HepG2 (cell line): Measurements from ENCODE around the gene ABCD4. TPM values are rescaled to one million over a fixed set of nuclear protein-coding genes. Genes with fewer than 3 reads are reported as not detected.

ENCODE experiments used
- ATAC-seq: fragments of 200-7000 bp; cut with Tn5 transposase; 3 replicates; pipeline ENCODE4 v1.9.1; 2020; ENCODE audit warnings: mild to moderate bottlenecking, moderate library complexity
- BruUV-seq: library from RNA; stranded (reverse); fragments of 400-500 nt; replicated peaks from 2 replicates; lab custom pipeline; 2021; lab: Mats Ljungman, UMichigan
- CTCF ChIA-PET: fragments of 300-600 bp; formaldehyde crosslinking; extraction: SDS; loops from one replicate; lab custom pipeline; 2021; ENCODE audit warnings: low total read pairs, inconsistent platforms, low intra/inter-chr PET ratio; lab: Yijun Ruan, JAX
- POLR2A ChIA-PET: fragments of 350-600 bp; sonication (Branson Sonifier 250); formaldehyde crosslinking; loops from one replicate; lab custom pipeline; 2020; ENCODE audit warnings: antibody characterized with exemption, inconsistent platforms; lab: Yijun Ruan, JAX
- DNase-seq: peaks from one replicate; pipeline ENCODE4 v3.0.0-alpha.2; 2015; ENCODE audit warnings: low spot score
- FAIRE-seq: peaks from 3 replicates; lab custom pipeline; 2011; peaks lifted over from hg19 to GRCh38; lab: Jason Lieb, UNC
- H2AFZ ChIP-seq: one replicate; pipeline ENCODE4 v1.6.1; 2011; ENCODE audit warnings: low read length, inconsistent platforms
- H3K27ac ChIP-seq: fragments of 300-600 bp; 3 replicates; pipeline ENCODE4 v1.8.0; 2011; ENCODE audit warnings: mixed run types, mild to moderate bottlenecking, mixed read lengths, low read length, inconsistent platforms; ENCODE audit not compliant: insufficient read depth; ENCODE audit errors: extremely low read length
- H3K27me3 ChIP-seq, 2 experiments: fragments of 200-600 bp in 1 of 2; 2 replicates in 1 of 2; 3 replicates in 1 of 2; pipeline versions ENCODE4 v1.6.0 to v1.8.0; 2011; ENCODE audit warnings: low read length in 2 of 2, mild to moderate bottlenecking in 2 of 2, moderate library complexity in 2 of 2, inconsistent platforms in 1 of 2; ENCODE audit not compliant: insufficient read depth in 2 of 2, control insufficient read depth in 1 of 2
- H3K36me3 ChIP-seq, 2 experiments: fragments of 200-600 bp in 1 of 2; replicated peaks in 1 of 2; 2 replicates in 1 of 2; 3 replicates in 1 of 2; pipeline versions ENCODE4 v1.5.1 to v1.8.0; 2011; ENCODE audit warnings: low read length in 2 of 2, inconsistent platforms in 1 of 2; ENCODE audit not compliant: insufficient read depth in 2 of 2, control insufficient read depth in 1 of 2
- H3K4me1 ChIP-seq: 2 replicates; pipeline ENCODE4 v1.5.1; 2012; ENCODE audit warnings: low read length, inconsistent platforms; ENCODE audit not compliant: insufficient read depth
- H3K4me2 ChIP-seq: 2 replicates; pipeline ENCODE4 v1.6.0; 2011; ENCODE audit warnings: low read depth, low read length, inconsistent platforms
- H3K4me3 ChIP-seq, 3 experiments: fragments of 200-600 bp in 1 of 3; sonication (generic), shearing (Covaris generic) in 1 of 3; replicated peaks in 1 of 3; 2 replicates each; pipeline ENCODE4 v1.5.1; 2011 to 2016; ENCODE audit warnings: low read length in 3 of 3, inconsistent platforms in 2 of 3, low read depth in 2 of 3, mild to moderate bottlenecking in 2 of 3, control low read depth in 1 of 3, mixed read lengths in 1 of 3; ENCODE audit not compliant: insufficient read depth in 1 of 3
- H3K79me2 ChIP-seq: one replicate; pipeline ENCODE4 v1.6.1; 2011; ENCODE audit warnings: low read length, inconsistent platforms; ENCODE audit not compliant: insufficient read depth
- H3K9ac ChIP-seq: 2 replicates; pipeline ENCODE4 v1.6.0; 2011; ENCODE audit warnings: mild to moderate bottlenecking, low read depth, low read length, inconsistent platforms; ENCODE audit not compliant: insufficient read depth
- H3K9me3 ChIP-seq: 2 replicates; pipeline ENCODE4 v1.5.1; 2012; ENCODE audit warnings: mild to moderate bottlenecking, low read length
- H4K20me1 ChIP-seq: 2 replicates; pipeline ENCODE4 v1.6.0; 2011; ENCODE audit warnings: inconsistent platforms, mild to moderate bottlenecking, low read length, moderate library complexity; ENCODE audit not compliant: insufficient read depth
- KDM4B ChIP-seq: sonication (generic); formaldehyde crosslinking; IDR thresholded peaks from 2 replicates; pipeline ENCODE4 v1.4.0; 2020; ENCODE audit warnings: missing genetic modification reagents
- MTA1 ChIP-seq: sonication (generic); formaldehyde crosslinking; IDR thresholded peaks from 2 replicates; pipeline ENCODE4 v1.4.0; 2020; ENCODE audit warnings: missing genetic modification reagents, mild to moderate bottlenecking, borderline replicate concordance
- SP2 ChIP-seq: sonication (generic); formaldehyde crosslinking; IDR thresholded peaks from 2 replicates; pipeline ENCODE4 v1.5.1; 2020; ENCODE audit warnings: mild to moderate bottlenecking, missing genetic modification reagents
- ZNF556 ChIP-seq: sonication (generic); formaldehyde crosslinking; IDR thresholded peaks from 2 replicates; pipeline ENCODE4 v1.4.0; 2020; ENCODE audit warnings: mild to moderate bottlenecking, missing genetic modification reagents, borderline replicate concordance
- WGBS: methylation state at CpG from one replicate; pipeline ENCODE4 v1.1.6; 2017; ENCODE audit warnings: low lambda C conversion rate; 5-methylcytosine and 5-hydroxymethylcytosine counted together
- in situ Hi-C: cut with HindIII; loops from 2 replicates; pipeline ENCODE4 v1.10.0; 2017; ENCODE audit warnings: low pct_unique_long_range_greater_than_20kb; ENCODE audit not compliant: extremely low pct_ligation_motif_present
- intact Hi-C: fragments of 100-400 bp; cut with micrococcal nuclease; formaldehyde crosslinking; loops from one replicate; pipeline ENCODE4 v1.10.0; 2022; ENCODE audit not compliant: unreplicated experiment
- polyA plus RNA-seq, 8 experiments: library from polyadenylated mRNA; depleted of rRNA in 3 of 8; stranded (reverse) in 7 of 8; unstranded in 1 of 8; fragments of >200 nt; fragmentation: Illumina TruSeq in 4 of 8; extraction: Trizol in 4 of 8; gene quantifications; 2 replicates each; pipeline versions ENCODE4 v1.2.1 to v1.2.3, GENCODE V29; 2011 to 2016; ENCODE audit warnings: low read depth in 4 of 8, missing spikeins in 1 of 8, mixed read lengths in 1 of 8; ENCODE audit not compliant: insufficient read depth in 1 of 8
- total RNA-seq, 5 experiments: library from RNA; depleted of rRNA; stranded (reverse); fragments of >200 nt; fragmentation: Illumina TruSeq; extraction: Trizol; gene quantifications; 2 replicates each; pipeline ENCODE4 v1.2.3, GENCODE V29; 2016; ENCODE audit warnings: low read depth in 1 of 5
- TF ChIP-seq, protein P1 (sequence below): sonication (generic); formaldehyde crosslinking; IDR thresholded peaks from 2 replicates; pipeline ENCODE4 v1.4.0; 2020; ENCODE audit warnings: missing genetic modification reagents, borderline replicate concordance

ABCD4 gene
- total and polyA plus RNA-seq, 2 of the 13 experiments (the other 11 are each of a cell fraction or from before 2014, with no cell fraction given): 47.5 to 50.5 TPM

DNA sequence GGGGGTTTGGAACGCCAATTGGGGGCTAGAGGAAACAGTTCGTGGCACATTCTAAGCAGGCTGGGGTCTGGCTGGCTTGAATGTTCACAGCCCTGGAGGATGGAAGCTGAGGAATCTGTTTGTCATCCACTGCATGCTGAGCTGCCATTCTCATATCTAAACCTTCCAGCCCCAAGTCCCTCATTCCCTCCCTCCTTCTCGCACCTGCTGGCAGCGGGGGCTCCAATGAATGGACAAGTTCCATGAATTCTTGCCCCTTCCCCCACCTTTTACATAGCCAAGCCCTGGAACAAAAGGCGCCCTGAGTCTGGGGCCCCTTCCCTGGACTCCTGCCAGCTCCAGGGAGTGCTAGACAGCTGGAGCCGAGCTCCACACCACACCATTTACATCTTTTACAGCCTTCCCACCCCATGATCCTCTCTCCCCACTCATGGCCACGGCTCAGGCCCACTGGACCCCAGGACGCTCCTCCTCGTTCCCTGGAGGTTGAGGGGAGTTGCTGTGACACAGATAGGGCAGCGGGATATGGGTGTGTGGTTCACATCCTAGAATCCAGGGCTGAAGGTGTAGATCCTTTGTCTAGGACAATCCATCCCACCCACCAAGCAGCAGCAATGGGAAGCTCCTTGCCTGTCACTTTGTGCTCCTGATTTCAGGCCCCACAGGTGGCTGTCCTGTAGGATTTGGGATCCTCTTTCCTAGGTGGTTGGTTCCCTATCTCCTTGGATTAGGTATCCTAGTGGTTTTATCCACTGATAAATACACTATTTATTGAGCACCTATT is 23.8 kb upstream of the ABCD4 start:
- H3K27me3 ChIP-seq: peaks cover 0 to 4% of the 10 kb centered on the region in 2 experiments; a peak in 1 of 5 replicates
- DNase-seq (peak; percentile 26), ATAC-seq (peak; percentile 41; the same call in 1 of the 3 replicates), FAIRE-seq (no peak)
- no peak overlapping the region for H3K4me2 ChIP-seq
- TF ChIP-seq KDM4B (CRISPR knock-in tag) (no peak), ZNF556 (CRISPR knock-in tag) (no peak), MTA1 (CRISPR knock-in tag) (no peak), SP2 (CRISPR knock-in tag) (no peak)
- TF ChIP-seq, protein P1, sequence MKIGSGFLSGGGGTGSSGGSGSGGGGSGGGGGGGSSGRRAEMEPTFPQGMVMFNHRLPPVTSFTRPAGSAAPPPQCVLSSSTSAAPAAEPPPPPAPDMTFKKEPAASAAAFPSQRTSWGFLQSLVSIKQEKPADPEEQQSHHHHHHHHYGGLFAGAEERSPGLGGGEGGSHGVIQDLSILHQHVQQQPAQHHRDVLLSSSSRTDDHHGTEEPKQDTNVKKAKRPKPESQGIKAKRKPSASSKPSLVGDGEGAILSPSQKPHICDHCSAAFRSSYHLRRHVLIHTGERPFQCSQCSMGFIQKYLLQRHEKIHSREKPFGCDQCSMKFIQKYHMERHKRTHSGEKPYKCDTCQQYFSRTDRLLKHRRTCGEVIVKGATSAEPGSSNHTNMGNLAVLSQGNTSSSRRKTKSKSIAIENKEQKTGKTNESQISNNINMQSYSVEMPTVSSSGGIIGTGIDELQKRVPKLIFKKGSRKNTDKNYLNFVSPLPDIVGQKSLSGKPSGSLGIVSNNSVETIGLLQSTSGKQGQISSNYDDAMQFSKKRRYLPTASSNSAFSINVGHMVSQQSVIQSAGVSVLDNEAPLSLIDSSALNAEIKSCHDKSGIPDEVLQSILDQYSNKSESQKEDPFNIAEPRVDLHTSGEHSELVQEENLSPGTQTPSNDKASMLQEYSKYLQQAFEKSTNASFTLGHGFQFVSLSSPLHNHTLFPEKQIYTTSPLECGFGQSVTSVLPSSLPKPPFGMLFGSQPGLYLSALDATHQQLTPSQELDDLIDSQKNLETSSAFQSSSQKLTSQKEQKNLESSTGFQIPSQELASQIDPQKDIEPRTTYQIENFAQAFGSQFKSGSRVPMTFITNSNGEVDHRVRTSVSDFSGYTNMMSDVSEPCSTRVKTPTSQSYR: 0 out of 2 replicates have a peak, but pooled peaks have one; percentile 22
- in situ Hi-C loops (no loop called here), intact Hi-C loops (no loop called here)
- H3K9ac ChIP-seq: no peak overlapping the region
- H4K20me1 ChIP-seq: no peaks in the 10 kb centered on the region
- H3K27ac ChIP-seq: no peak overlapping the region
- POLR2A ChIA-PET: no interaction called here
- H3K4me3 ChIP-seq: no peak overlapping the region
- BruUV-seq: no TSS peak
- H3K4me1 ChIP-seq: peaks cover 13% of the 10 kb centered on the region
- H3K36me3 ChIP-seq: no peaks in the 10 kb centered on the region
- no peaks in the 10 kb centered on the region for H3K79me2 ChIP-seq
- WGBS: 16% methylated on average over 10 of the region's 10 CpGs
- CTCF ChIA-PET: no interaction called here
- H2AFZ ChIP-seq: no peak overlapping the region
- H3K9me3 ChIP-seq: no peaks in the 10 kb centered on the region
